Measurements from ENCODE around the gene TMSB10.
"Not testable (repeated sequence)": the region's sequence is repeated elsewhere in the genome, so short reads cannot be mapped to it uniquely, and the experiment has no call there.

TMSB10 gene

DNA sequence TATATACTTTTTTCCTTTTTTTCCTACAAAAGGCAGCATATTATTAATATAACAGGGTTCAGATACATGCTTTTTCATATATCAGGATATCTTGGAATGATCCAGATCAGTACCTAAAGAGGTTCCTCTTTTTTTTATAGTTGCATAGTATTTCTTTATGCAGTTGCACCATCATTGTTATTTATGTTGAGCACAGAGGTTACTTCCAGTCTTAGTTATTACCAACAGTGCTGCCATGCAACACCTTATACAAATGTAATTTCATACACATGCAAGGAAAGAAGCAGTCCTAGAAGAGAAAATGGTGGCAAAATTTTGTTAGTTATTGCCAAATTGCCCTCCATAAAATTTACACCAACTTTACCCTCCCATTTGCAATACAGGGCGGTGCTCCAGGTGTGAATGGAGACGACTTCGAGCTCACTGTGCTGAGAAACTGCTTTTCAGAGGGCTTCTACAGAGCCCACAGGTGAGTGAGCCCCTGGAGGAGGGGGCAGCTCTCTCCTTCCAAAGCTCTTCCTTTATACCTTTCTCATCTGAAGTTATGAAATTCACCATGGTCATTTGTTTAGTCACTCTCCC, 35.5 kb downstream of the TMSB10 start:
- DNase-seq = no peak

DNA sequence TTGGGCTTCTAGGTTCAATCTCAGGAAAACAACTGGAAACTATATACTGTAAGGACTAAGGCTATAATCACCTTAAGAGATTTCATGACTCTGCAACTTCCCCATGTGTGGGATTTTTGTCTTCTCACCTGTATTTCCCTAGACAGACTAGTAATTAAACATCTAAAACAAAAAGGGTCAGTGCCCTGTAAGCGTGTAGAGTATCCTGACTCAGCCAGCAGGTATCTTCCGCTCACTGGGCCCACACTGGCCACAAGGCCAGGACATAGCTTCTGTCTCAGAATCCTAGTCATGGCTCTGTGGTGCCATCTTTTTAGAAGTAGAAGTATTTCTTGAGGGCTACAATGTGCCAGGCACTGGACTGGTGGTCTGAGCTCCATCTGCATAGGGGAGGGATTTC, 36.7 kb downstream of the TMSB10 start:
- no peak for DNase-seq

DNA sequence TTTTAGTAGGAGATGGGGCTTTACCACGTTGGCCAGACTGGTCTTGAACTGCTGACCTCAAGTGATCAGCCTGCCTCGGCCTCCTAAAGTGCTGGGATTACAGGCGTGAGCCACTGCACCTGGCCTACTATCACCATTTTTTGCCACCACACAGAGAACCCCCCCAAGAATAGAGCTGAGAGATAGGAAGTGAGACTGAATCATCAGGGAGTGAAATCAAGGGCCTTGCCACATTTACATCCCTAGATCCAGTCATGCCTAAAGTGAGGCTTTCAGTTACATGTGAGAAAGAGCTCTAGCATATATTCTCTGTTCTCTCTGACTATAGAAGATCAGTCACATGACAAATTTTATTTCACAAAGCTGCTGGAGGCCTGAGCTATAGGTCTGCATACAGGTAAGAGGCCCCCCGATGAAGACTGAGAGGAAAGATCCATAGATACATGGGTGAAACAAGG, 37.5 kb downstream of the TMSB10 start:
- no peak for DNase-seq

DNA sequence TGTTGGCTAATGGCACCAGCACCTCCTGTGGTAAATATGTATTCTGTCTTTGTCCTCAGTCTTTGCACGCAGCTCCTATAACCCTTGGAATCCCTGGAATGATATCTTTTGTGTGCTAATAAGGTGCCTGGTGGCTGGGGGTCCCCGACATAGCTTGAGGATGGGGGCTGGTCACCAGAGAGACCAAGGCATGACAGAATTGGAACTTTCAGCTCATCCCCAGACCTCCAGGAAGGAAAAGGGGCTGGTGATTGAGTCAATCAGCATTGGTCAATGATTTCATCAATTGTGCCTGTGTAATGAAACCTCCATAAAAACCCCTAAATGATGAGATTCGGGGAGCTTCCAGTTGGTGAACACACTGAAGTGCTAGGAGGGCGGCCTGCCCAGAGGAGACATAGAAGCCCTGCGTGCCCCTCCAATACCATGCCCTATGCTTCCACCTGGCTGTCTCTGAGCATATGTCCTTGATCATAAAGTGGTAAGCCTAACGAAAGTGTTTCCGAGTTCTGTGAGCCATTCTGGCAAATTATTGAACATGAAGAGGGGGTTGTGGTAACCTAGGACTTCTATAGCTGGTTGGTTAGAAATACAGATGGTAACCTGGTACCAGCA, 38.9 kb downstream of the TMSB10 start:
- no peak for DNase-seq

DNA sequence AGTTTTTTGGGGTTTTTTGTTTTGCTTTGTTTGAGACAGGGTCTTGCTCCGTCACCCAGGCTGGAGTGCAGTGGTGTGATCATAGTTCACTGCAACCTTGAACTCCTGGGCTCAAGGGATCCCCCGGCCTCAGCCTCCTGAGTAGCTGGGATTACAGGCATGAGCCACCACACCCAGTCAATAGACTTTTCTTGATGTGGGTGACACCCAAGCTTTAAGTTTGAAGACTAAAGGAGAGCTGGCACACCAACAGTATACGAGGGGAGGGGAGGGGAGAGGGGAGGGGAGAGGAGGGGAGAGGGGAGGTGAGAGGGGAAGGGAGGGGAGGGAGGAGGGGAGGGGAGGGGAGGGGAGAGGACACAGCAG, 40.4 kb downstream of the TMSB10 start:
- not testable (repeated sequence) for DNase-seq

DNA sequence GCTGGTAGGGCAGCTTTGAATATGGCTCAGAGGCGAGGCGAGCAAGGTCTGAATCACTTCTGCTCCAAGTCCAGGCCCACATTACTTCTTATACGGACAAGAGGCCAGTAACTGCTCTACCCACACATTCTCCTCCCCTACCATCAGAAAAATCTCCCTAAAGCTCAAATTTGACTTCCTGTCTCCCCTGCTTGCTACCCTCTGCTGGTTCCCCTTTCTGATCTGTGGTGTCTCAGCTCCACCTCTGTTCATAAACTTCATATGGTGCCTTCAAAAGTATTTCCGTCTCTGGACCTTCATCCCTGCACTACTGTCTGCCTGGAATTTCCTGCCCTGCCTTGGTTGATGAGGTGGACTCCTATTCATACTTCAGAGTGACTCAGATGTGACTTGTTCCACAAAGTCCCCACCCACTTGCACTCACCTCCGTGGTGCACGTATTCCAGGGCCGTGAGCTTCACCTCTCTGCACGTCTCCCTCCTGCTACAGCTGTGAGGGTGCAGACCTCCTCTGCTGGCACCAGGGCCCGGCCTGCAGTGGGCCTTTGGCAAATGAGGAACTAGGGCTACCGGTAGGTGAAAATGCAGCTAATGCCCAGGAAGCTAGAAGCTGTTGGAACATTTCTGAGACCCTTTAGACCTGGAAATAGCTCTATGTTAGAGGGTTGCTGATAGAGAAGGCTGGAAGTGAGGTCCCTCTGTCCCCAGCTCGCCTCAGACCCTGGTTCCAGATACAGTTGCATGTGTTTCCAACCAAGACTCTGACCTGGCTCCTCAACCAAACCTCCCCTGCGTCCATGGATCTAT, 41.0 kb downstream of the TMSB10 start:
- no peak for DNase-seq

DNA sequence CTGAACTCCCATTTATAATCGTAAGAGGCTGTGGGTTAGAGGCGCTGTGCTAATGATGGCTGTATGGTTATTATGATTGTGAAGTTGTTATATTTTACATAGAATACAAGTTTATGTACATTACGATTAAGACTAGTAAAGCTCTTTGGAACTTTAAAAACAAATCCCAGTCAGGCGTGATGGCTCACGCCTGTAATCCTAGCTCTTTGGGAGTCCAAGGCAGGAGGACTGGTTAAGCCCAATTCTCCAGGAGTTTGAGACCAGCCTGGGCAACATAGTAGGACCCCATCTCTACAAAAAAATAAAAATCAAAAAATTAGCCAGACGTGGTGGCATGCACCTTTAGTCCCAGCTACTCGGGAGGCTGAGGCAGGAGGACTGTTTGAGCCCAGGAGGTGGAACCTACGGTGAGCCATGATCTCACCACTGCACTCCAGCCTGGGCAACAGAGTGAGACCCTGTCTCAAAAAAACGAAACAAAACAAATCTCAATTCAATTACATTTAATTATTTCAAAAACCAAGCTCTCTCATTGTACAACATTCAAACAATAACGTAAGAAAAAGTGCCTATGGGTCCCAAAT, 41.6 kb downstream of the TMSB10 start:
- DNase-seq = no peak

DNA sequence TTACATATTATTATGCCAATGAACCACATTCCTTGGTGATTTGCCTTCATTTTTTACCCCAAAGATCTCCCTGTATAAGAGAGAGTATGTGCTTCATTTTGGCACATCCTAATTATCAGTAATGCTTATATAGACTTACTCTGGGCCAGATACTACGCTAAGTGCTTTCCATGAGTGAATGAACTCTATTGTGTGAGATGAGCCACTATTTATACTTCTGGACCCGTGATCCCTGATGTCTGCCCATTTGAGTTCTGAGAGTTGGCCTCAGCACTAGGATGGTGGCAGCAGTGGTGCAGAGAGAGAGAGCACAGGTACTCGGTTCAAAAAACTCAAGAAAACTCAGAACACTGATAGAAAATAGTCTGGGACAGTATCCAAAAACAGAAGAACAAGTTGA, 48.1 kb downstream of the TMSB10 start:
- DNase-seq = no peak

DNA sequence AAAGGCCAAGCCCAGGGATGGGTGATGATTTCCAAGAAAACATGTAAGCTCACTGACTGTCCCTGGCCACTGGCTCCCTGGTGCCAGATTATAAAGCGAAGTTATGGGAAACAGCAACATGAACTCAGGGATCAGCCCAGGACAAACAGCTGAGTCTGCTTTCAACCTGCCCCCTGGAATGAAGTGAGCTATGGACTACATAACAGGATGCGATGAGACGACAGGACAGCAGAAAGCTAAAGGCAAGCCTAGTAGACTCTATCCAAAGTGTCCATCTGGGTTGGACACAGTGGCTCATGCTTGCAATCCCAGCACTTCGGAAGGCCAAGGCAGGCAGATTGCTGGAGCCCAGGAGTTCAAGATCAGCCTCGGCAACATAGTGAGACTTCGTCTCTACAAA, 48.9 kb downstream of the TMSB10 start:
- DNase-seq = no peak
